Inferior parietal cortex (tissue), 1 donor: ENCODE measurements around the gene NCOA4.
"Not testable (repeated sequence)": the region's sequence is repeated elsewhere in the genome, so short reads cannot be mapped to it uniquely, and the experiment has no call there.

ENCODE experiments used
- DNase-seq: peaks from one replicate; pipeline ENCODE4 v3.0.0-alpha.2; 2016; ENCODE audit errors: extremely low spot score

NCOA4 gene

DNA sequence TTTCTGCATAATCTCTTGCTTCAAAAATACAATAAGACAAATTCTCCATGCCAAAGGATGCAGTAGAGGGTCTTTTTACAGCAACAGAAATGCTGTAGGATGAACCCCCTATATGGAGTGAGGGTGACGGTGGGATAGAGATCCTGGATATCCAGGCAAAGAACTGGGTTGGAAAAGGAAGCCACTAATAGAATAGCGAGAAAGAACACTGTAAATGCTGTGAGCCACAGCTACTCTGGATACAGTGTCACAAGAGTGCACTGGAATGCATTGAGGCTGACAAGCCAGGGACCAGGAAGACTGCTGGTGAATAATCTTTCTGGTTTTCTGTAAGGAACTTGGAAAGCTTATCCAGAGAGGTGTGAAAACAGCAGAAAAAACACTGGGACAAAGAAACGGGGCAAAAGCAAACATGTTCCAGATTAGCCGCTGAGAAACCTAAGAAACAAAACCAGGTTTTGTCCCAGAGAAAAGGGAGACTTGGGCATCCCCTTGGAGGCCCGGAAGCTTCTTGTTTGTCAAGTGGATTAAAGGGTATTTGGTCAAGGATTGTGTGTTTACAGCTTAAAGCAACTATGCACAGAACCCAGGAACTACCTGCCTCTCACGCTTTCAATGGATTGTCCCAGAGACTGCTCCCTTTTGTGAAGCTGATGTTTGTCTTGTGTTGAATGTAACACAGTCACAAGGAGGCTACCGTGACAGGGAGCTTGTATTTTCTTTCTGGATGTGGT lies 21.8 kb upstream of the NCOA4 start:
- no peak for DNase-seq

DNA sequence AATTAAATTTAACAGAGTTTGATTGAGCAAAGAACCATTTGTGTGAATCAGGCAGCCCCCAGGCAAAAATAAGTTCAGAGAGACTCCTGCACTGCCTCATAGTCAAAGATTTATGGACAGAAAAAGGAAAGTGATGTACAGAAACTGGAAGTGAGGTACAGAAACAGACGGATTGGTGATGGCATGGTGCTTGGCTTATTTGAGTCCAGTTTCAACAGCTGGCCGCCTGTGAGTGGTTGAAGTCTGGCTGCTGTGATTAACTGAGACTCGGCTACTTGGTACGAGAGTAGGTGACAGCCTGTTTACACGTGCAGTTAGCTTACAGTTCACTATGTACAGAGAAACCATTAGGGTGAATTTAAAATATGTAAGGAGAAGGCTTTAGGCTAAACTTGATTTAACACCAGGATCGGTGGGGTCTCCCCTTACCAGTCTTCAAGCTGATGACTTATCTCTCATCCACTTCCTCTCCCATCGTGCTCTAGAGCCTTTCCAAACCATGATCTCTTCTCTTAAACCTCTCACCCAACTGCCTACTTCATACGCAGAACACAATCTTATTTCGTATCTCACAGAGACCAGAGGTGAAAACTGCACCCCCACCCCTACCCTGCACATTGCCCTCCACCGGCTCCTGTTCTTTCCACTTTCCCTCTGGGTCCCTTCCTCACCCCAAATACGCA lies 20.7 kb upstream of the NCOA4 start:
- DNase-seq, result no peak

DNA sequence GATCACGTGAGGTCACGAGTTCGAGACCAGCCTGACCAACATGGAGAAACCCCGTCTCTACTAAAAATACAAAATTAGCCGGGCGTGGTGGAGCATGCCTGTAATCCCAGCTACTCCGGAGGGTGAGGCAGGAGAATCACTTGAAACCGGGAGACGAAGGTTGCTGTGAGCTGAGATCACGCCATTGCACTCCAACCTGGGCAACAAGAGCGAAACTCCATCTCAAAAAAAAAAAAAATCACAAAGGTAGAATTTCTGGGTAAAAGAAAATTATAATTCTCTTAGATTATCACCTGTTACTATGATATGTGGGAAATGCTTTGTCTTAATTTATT lies 19.0 kb upstream of the NCOA4 start:
- DNase-seq, result not testable (repeated sequence)

DNA sequence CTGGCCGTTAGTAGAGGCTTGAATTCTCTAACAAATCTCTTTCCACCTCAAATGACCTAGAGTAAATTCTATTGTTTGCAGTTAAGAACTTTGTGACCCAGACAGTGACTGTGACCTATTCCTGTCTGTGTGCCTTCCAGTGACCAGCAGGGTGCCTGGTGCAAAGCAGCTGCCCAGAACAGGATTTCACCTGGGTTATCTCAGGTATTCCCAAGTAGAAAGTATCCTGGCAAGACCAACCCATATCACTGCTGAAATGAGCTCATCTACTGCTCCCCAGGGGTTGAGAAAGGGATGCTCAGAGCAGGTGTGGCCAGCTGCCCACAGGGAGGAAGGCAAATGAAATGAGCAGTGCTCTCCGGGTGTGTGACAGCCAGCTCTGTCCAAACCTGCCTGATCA lies 17.7 kb upstream of the NCOA4 start:
- no peak for DNase-seq

DNA sequence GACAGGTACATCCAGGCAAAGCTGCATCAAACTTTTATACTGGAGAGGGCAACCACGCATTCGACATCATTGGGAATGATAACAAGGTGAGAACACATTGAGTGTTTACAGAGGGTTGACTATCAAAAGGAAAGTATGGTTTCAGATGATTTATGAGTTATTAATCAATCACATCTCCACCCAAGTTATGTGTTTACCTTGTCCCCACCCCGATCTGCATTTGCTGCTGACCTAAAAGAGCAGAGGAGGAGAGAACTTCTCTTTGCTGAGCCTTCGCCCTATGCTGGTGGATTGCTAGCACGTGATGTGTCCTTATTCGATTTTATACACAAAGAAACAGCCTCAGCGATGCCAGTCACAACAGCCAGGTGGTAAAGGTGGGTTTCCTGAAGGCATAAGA lies 15.8 kb upstream of the NCOA4 start, which contains the start of gene MSMB:
MSMB (minus strand) TSS at position 9 of the 400 bp plus-strand sequence. CDS start 32 bp downstream, outside the sequence.
- DNase-seq, result no peak

DNA sequence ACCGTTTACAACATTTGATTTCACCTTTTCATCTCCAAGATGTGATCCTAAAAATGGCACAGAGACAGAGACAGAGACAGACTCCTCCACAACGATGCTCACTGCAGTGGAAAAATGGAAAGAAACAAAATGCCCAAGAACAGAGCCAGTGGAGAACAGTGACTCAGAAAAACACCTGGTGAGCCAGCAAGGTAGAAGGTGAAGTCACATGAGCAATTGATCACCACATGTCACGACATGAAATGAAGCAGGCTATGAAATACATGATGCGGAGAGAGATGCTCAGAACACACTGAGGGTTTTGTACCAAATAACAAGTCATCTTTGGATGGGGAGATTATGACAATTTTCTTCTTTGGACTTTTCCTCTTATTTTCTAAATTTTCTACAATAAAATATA lies 12.1 kb upstream of the NCOA4 start:
- no peak for DNase-seq

DNA sequence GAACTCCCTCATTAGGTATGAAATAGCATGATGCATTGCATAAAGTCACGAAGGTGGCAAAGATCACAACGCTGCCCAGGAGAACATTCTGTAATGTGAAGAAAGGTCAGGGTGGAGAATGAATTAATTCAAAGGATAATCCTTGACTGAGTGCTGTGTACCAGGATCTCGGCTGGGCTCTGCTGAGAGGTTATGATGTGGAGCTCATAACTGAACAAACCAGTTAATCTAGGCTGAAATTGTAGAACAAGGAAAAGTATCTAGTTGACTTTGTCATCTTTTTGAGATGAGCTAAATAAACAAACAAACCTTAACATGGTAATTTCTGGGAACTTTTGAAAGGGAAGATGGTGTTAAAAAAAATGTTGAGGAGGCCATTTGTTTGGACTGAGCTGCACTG lies 9.6 kb upstream of the NCOA4 start:
- DNase-seq, result no peak

DNA sequence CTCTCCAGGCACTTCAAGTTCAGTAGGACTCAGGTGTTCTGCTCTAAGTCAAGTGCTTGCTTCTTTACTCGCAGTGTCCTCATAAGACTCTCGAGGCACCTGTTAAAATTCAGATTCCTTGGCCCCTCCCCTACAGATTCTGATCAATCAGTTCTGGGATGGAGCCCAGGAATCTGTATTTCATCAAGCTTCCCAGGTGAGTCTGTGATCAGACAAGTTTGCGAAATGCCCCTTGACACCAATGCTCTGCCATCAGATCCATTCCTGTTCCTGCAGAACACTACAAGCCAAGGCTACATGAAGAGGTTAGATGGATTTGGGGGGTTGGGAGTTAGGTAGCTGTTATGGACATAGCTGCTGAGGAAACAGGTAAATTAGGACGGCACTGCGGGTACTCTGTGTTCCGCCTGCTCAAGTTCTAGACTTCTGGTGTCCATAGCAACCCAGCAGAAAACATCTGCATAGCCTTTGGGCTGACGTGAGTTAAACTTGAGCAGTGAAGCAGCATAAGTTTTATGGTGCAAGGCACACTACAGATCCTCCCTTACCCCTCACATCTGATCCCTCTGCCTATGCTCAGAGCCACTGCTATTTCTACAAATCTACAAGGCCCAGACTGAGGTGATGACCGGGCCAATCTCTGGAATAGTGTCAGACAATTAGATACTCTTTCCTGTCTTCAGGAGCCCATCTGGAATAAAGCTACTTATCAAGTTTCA lies 6.8 kb upstream of the NCOA4 start:
- no peak for DNase-seq

DNA sequence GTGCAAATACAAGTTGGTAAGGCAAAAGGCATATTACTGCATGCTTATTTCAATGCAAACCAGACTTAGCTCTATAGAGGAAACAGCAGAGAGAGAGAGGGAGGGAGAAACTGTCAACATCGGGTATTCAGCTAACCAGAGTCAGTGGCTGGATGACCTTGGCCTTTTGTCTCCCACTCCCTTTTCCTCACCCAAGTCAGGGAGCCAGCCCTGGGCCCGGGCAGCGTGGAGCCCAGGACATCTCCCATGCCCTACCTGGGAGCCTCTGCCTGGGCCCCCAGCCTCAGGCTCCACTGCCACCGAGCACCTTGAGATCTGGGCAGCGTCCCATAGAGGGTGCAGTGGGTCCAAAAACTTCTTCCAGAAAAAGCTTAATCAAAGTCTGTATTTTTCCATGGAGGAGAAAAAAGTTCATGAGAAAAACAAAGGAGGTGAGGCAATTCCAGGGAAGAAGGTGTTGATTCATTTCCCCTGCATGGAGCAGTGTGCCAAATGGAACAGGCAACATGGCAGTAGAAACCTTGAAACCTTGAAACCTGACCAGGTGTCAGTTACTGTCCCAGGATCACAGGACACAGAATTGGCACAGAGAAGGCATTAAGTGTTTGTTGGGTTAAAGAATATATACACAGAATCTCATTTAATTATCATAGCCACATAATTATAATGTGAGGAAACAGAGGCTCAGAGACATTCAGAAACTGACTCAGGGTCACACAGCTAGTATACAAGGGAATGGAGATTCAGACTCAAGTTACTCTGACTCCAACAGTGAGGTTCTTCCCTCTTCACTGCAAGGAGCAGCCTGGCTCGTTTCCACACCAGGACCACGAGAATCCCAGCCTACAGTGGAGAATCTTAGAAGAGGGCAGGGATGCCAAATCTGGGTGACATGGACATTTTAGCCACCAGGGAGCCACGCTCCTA lies 5.8 kb upstream of the NCOA4 start:
- no peak for DNase-seq

DNA sequence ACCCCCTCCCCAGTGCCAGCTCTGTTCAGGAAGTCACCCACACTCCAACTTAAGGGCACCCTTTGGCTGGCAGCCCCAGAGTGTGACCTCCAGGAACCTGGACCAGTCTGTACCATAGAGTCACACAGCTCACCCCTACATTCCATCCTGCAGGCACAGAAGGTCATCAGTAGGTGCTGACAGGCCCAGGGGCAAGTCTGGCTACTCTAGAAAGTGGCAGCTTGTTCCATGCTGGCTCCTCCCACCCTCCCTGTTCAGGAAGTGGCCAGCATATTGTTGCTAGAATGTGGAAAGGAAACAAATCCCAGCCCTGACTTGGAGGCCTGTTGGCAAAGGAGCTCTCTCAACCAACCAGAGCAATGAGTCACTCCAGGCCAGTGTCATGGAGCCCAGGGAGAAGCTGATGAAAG lies 3.2 kb upstream of the NCOA4 start:
- no peak for DNase-seq

DNA sequence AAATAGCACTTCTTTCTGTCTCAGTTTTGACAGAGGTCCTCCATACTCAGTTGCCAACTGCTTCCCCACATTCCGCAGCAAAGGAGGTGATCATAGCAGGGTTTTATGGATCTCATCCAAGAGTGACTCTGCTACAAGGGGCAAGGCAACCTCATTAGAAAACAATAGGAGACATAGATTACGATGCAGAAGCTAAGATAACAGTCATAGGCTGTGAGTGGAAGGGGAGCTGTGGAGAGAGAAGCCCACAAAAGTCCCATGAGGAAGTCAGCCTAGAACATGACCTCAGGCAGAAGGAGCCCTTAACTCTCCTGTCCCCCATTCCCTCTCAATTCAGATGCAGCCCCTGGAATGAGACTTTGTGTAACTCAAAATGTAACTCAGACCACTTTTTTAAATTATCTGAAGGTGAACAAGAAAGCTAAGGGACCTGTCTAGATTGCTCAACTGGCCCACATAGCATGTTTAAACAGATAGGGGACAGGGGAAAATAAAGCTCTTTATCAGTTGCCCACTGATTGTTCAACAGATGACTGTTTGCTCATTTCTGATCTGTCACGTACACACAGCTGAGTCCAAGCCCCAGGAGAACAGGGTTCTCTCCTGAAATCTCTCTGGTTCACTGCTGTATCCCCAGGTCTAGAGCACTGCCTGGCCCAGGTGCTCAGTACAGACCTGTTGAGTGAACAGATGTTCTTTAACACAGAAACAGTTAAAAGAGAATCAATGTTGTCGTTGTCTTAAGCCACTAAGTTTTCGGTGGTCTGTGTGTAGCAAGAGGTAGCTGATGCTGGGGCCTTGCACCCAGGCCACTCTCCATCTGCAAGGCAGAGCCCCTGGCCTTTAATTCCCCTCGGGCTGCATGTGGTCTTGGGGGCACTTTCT lies 1.5 kb upstream of the NCOA4 start:
- DNase-seq, result no peak

DNA sequence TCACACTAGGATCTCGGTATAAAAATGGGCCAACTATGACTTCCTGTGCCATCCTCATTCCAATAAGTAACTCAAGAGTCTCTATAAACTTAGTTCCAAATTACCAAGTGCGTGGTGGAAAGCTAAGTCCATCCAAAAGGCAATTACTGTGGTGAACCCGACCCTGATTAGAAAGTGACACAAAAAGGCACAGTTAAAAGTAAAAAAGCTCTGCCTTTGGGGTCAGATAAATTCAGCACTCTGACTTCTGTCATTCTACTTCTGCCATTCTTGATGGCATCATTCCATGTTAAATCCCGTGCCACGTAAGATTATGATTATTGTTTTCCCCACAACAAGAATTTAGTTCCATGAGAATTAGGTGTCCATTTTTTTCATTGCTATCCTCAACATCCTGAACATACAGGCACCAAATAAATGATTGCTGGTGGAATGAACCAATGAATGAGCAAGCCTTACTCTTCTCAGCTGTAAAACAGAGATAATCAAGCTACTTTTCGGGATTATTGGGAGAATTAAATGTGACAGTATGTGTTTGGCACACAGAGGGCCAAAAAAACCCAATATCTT lies 877 bp downstream of the NCOA4 start:
- no peak for DNase-seq

DNA sequence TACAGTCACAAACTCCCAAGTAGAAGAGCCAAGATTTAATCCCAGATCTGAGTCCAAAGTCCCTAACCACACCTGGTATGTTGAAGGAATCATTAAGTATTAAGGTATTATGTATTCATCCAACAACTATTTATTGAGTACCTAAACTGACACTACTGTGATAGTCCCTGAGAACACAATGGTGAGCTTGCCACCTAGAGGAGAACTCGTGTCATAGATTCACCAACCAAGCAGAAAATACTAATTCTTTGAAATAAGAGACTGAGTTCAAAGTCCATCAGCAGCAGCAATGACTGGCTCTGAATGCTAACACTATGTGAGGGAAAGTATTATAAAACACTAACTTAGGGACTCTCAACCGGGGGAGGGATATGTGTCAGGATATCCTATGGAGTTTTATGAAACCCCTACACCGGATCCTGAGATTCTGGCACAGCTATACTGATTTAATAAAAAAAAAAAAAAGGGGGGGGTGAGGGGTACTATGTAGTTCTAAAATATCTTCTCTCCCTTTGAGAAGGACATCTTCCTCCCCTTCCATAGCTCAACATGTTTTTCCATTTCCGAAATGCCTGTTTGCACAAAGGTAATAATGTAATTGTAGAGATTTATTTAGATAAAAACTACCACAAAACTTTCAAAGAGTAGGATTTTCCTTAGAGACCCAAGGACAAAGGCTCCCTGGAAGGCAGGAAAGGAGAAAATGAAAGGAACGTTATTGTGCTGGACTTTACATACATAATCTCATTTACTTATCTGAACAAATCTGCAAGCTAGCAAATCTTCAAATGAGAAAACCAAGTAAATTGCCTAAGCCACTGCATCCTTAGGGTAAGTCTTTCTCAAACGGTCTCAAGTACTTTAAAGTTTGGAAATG lies 1.6 kb downstream of the NCOA4 start:
- DNase-seq, result peak; percentile 53

DNA sequence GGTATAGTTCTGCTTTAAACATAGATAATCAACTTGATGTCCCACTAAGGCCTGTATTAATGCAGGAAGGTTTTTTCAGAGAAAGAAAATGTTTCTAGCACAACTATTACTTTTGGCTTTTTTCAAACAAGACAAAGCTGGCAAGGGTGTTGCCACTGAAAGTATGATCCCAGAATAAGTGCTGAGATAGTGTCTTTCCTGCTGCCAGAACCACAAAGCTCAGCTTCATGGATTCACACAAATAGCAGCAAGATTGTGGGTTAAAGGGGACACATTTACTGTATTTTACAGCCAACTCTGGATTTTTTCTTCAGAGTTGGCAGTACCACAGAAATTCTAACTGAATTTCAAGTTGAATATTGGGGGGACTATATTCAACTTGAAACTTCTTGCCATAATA lies 4.3 kb downstream of the NCOA4 start:
- no peak for DNase-seq

DNA sequence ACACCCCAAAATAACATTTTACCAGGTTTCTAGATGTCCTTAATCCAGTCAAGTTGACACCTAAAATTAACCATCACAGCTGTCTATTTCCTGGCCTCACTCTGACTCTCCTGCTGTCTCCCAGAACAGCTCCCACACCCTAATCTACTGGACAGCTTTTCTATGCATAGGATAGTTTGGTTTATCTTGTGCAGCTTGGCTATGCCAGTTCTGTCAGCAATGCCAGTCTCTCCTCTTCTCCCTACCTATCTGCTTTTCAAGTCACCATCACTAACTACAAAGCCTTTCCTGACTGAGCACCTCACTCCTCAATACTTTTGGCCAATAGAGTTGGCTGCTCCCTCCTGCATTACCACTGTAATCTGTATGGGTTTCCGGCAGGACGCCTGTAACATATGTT lies 5.0 kb downstream of the NCOA4 start:
- DNase-seq, result no peak

DNA sequence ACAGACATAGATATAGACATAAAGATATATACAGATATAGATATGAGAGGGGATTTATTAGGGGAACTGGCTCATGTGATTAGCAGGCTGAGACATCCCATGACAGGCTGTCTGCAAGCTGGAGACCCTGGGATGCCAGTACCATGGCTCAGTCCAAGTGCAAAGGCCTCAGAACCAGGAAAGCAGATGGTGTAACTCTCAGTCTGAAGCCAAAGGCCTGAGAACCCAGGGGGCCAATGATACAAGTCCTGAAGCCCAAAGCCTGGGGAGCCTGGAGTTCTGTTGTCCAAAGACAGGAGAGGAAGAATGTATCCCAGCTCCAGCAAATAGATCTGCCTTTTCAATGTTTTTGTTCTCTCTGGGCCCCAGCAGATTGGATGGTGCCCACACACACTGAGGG lies 5.5 kb downstream of the NCOA4 start:
- no peak for DNase-seq

DNA sequence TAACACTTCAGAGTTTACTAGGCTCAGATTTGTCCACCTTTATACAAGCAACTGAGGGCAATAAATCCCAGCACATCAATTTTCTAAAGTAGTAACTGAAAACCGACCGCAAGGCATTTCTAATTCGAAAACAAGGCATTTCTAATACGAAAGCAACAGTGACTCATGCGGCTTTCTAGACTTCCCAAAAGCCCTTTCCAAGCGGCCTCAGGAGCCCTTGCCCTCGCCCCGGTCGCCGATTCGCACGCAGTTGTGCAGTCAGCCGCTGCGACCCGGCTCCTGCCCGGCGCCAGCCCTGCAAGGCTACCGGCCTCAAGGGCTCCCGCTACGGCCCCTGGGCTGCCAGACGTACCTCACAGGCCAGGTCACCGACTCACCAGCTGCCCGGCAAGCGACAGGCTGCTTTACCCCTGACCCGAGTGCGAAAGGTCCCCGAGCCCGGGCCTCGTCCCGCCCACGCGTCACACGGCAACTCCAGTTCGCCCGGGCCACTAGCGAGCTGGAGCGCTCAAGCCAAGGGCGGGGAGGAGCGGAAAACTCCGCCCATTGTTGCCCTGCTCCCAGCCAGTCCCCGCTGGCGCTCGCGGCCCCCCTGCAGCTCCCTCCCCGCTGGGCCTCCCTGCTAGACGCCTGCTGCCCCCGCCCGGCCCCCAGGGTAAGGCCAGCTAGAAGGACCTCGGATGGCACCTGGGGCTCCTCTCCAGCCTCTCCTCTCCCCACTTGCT lies 7.3 kb downstream of the NCOA4 start:
- peak; percentile 75 for DNase-seq

DNA sequence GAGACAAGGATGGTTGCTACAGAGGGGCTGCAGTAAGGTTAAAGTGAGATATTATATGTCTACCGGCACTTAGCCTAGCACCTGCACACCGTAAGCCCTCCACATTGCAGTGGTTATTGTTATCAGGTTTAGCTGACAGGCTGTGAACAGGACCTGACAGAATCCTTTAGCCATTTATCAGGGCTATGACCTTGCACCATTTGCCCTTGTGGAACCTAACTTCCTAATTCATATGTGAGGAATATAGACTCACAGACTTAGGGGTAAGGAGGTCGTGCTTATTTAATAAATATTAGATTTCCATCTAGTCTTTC lies 10.1 kb downstream of the NCOA4 start:
- DNase-seq, result no peak
